ENCODE results near the gene AKT3. TPM values are rescaled to one million over a fixed set of nuclear protein-coding genes. Genes with fewer than 3 reads are reported as not detected.

Gene AKT3
- total and polyA plus RNA-seq, 4 donors = 7.1 to 53.1 (median 23.8) TPM

DNA sequence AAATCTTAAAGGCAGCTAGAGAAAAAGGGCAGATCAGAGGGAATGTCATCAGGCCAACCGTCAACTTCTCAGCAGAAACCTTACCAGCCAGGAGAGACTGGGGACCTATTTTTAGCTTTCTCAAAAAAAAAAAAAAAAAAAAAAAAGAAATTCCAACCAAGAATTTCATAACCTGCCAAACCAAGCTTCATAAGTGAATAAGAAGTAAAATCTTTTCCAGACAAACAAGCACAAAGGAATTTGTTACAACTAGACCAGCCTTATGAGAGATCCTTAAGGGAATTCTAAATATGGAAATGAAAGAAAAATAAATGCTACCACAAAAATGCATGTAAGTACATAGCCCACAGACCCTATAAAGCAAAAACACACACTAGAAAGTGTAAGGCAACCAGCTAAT, 267.7 kb downstream of the AKT3 start:
- Histone ChIP-seq H3K4me1 (ENCODE audit: control insufficient read depth in 5 of 5, insufficient read depth in 5 of 5, low read length in 5 of 5) (peaks cover 0 to 2% (median 0%) of the 10 kb centered on the region in 5 donors), H3K9me3 (ENCODE audit: control insufficient read depth in 4 of 4, insufficient read depth in 3 of 4, low read length in 3 of 4) (peaks cover 4 to 26% (median 10%) of the 10 kb centered on the region in 4 donors), H3K27ac (ENCODE audit: low read depth in 1 of 2, low read length in 1 of 2) (no peak overlapping the region), H3K27me3 (ENCODE audit: control insufficient read depth in 3 of 3, insufficient read depth in 3 of 3, low read length in 2 of 3) (no peaks in the 10 kb centered on the region), H3K4me3 (no peak overlapping the region), H3K9ac (ENCODE audit: insufficient read depth in 1 of 2, low read length in 2 of 2) (no peak overlapping the region), H3K36me3 (ENCODE audit: control insufficient read depth in 4 of 4, insufficient read depth in 4 of 4, low read length in 4 of 4) (peaks cover 0 to 10% (median 3%) of the 10 kb centered on the region in 4 donors)
- DNase-seq (peak in 1 of 3 donors; percentile 22), ATAC-seq (ENCODE audit: insufficient read depth, low FRiP score) (no peak)
- 94 to 96% methylated on average over 1 of the region's 1 CpG for WGBS, 2 donors
- TF ChIP-seq CTCF (IDR thresholded peaks at IDR 0.05; ENCODE audit: control extremely low read depth, extremely low read depth) = no peak

- Histone ChIP-seq H3K27ac (ENCODE audit: low read depth in 1 of 2, low read length in 1 of 2) (no peak overlapping the region), H3K4me3 (no peak overlapping the region), H3K4me1 (ENCODE audit: control insufficient read depth in 5 of 5, insufficient read depth in 5 of 5, low read length in 5 of 5) (peaks cover 0 to 2% (median 0%) of the 10 kb centered on the region in 5 donors), H3K9me3 (ENCODE audit: control insufficient read depth in 4 of 4, insufficient read depth in 3 of 4, low read length in 3 of 4) (peaks cover 4 to 24% (median 10%) of the 10 kb centered on the region in 4 donors), H3K27me3 (ENCODE audit: control insufficient read depth in 3 of 3, insufficient read depth in 3 of 3, low read length in 2 of 3) (no peaks in the 10 kb centered on the region), H3K36me3 (ENCODE audit: control insufficient read depth in 4 of 4, insufficient read depth in 4 of 4, low read length in 4 of 4) (peaks cover 0 to 10% (median 1%) of the 10 kb centered on the region in 4 donors), H3K9ac (ENCODE audit: insufficient read depth in 1 of 2, low read length in 2 of 2) (no peak overlapping the region)
- 88 to 94% methylated on average over 1 of the region's 1 CpG for WGBS, 2 donors
- TF ChIP-seq CTCF (IDR thresholded peaks at IDR 0.05; ENCODE audit: control extremely low read depth, extremely low read depth) = no peak
- ATAC-seq (ENCODE audit: insufficient read depth, low FRiP score) = no peak
- DNase-seq = no peak
These were observed 269.1 kb downstream of the AKT3 start for GRCh38 chr1:243580984-243581383.

GRCh38 chr1:243580072-243580471, 270.0 kb downstream of the AKT3 start:
- ATAC-seq (ENCODE audit: insufficient read depth, low FRiP score) (no peak), DNase-seq (no peak)
- Histone ChIP-seq H3K27ac (ENCODE audit: low read depth in 1 of 2, low read length in 1 of 2) (no peak overlapping the region), H3K36me3 (ENCODE audit: control insufficient read depth in 4 of 4, insufficient read depth in 4 of 4, low read length in 4 of 4) (peaks cover 0 to 10% (median under 1%) of the 10 kb centered on the region in 4 donors), H3K27me3 (ENCODE audit: control insufficient read depth in 3 of 3, insufficient read depth in 3 of 3, low read length in 2 of 3) (no peaks in the 10 kb centered on the region), H3K9me3 (ENCODE audit: control insufficient read depth in 4 of 4, insufficient read depth in 3 of 4, low read length in 3 of 4) (peaks cover 3 to 17% (median 10%) of the 10 kb centered on the region in 4 donors), H3K9ac (ENCODE audit: insufficient read depth in 1 of 2, low read length in 2 of 2) (no peak overlapping the region), H3K4me3 (no peak overlapping the region), H3K4me1 (ENCODE audit: control insufficient read depth in 5 of 5, insufficient read depth in 5 of 5, low read length in 5 of 5) (peaks cover 0 to 2% (median 0%) of the 10 kb centered on the region in 5 donors)
- no peak for TF ChIP-seq CTCF (IDR thresholded peaks at IDR 0.05; ENCODE audit: control extremely low read depth, extremely low read depth)
- 61 to 84% methylated on average over 5 of the region's 5 CpGs for WGBS, 2 donors

DNA sequence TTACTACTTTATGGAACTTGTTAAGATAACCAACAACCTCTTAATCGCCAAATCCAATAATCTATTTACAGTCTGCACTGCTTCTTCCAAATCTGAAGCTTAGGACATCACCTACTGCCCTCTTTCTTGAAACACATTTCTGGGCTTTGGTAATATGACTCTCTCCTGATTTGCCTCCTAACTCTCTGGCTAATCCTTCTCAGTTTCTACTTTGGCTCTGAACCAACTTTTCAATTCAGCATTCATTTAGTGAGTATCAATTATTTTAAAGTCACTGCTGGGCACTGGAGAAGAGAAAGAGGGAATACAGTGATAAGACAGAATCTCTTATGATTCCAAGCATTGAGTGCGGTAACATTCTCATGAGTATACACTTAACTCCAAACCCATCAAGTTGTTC, 275.0 kb downstream of the AKT3 start:
- no peaks in the 10 kb centered on the region for H3K27me3 ChIP-seq (ENCODE audit: control insufficient read depth in 3 of 3, insufficient read depth in 3 of 3, low read length in 2 of 3)
- DNase-seq = no peak
- no peak for ATAC-seq (ENCODE audit: insufficient read depth, low FRiP score)
- peaks cover 0 to 1% (median 0%) of the 10 kb centered on the region in 4 donors for H3K9me3 ChIP-seq (ENCODE audit: control insufficient read depth in 4 of 4, insufficient read depth in 3 of 4, low read length in 3 of 4)
- no peak overlapping the region for H3K27ac ChIP-seq (ENCODE audit: low read depth in 1 of 2, low read length in 1 of 2)
- no peak overlapping the region for H3K9ac ChIP-seq (ENCODE audit: insufficient read depth in 1 of 2, low read length in 2 of 2)
- TF ChIP-seq CTCF (IDR thresholded peaks at IDR 0.05; ENCODE audit: control extremely low read depth, extremely low read depth) = no peak
- WGBS, 2 donors = 93 to 94% methylated on average over 2 of the region's 2 CpGs
- H3K4me1 ChIP-seq (ENCODE audit: control insufficient read depth in 5 of 5, insufficient read depth in 5 of 5, low read length in 5 of 5) = no peaks in the 10 kb centered on the region
- H3K4me3 ChIP-seq = no peak overlapping the region
- peaks cover 0 to 6% (median under 1%) of the 10 kb centered on the region in 4 donors for H3K36me3 ChIP-seq (ENCODE audit: control insufficient read depth in 4 of 4, insufficient read depth in 4 of 4, low read length in 4 of 4)
